DMS53 (cell line): ENCODE measurements around the gene TEFM.
"Not testable (repeated sequence)": the region's sequence is repeated elsewhere in the genome, so short reads cannot be mapped to it uniquely, and the experiment has no call there.

Source experiments
- DNase-seq: peaks from one replicate; lab custom pipeline; 2025; lab: John Stamatoyannopoulos, UW

The TEFM gene, protein sequence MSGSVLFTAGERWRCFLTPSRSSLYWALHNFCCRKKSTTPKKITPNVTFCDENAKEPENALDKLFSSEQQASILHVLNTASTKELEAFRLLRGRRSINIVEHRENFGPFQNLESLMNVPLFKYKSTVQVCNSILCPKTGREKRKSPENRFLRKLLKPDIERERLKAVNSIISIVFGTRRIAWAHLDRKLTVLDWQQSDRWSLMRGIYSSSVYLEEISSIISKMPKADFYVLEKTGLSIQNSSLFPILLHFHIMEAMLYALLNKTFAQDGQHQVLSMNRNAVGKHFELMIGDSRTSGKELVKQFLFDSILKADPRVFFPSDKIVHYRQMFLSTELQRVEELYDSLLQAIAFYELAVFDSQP

DNA sequence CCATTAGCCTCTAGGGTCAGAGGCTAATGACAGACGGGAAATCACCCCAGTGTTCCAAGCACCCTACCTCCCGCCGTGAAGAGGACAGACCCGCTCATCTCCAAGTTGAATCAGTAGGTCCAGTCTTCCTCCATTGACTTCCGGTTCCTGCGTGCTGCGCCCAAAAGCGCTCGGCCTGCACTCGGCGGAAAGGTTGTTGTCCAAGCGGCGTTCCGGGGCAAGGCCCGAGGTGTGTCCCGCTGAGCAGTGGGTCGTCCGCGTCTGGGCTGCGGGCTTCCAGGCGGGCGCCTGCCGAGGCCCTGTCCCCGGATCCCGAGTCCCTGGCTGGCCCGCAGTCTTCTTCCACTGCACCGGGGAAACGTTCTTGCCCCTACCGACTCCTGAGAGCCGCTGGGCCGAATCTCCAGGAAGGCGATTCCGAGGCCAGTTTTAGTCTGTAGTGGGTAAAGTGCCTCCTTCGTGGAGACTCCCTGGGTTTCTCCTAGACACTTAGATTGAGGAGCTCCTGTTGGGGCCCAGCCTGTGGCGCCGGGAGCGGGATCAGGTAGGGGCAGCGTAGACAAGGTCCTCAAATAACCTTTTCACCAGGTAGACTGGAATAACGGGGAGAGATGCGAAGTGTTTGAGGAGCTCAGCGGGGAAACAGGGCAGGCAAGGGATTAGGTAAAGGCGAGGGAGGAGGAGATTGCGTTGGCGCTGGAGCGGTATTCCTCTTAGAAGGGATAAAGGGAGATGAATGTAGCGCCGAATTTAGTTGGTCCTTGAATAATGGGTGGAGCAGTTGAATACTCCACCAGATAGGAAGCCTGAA lies at the start of gene TEFM:
Gene TEFM (minus strand): TSS at position 138 of the 811 bp plus-strand sequence. CDS start 40 bp downstream, at position 98.
- peak; percentile 93 for DNase-seq

DNA sequence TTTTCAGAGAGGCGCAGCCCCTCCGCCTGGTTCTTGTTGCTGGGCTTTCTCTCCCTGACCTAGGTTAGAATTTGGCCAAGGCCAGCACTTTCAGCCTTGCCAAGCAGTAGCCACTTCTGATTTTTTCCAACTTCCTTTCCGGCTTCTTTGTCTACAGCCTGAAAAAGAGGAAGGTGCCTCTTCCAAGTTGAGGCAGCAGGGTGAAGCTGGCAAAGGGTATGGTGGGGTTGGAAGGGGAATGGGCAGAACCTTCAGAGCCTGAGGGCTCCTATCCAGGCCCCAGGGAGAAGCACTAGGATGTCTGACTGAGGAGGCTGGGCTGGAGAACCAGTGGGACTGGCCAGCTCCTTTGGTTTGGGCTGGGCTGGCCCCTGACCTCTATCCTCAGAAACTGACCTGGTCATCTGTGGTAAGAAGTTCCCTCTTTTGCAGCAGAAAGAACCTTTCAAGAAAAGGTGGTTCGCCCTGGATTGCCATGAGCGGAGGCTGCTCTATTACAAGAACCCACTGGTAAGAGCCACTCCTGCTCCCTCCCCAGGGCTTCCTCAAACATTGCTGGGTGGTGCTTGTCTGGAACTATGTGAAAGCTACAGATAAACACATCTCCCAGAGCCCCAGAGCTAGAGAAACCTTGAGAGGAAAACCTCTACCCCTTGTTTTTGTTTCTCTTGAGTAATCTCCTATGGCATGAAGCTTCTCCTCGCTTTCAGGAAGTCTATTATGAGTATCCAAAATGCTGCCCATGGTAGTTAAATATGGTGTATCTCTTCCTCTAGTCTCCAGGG lies 48.2 kb upstream of the TEFM start:
- no peak for DNase-seq

DNA sequence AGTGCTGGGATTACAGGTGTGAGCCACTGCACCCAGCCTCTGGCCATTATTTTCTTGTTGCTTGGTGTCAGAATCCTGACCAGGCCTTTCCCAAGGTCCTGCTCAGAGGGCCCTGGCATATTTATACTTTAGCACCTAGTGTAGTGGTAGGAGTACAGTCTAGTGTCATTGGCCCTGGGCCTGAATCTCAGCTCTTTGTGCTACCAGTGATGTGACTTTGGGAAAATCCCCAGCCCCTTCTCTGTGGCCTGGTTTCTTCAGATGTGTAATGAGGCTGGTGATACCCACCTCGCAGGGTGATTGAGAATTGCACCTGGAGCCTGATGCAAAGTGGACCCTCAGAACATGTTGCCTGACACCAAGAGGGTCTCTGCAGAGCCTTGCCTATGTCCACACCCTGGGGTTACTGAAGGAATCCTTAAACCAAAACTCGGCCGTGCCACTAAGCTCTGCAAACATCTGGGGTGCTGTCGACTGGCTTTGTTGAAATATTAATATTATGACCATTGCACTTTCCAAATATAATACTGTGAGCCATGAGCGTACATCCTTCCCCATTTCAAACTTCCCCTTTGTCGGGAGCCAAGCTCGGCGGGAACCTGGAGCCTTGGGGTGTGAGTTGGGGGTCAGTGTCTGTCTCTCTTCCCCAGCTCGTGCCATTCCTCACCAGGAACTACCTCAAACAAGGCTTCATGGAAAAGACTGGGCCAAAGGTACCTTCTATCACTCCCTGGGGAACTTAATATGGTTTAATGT lies 46.8 kb upstream of the TEFM start:
- DNase-seq: no peak

DNA sequence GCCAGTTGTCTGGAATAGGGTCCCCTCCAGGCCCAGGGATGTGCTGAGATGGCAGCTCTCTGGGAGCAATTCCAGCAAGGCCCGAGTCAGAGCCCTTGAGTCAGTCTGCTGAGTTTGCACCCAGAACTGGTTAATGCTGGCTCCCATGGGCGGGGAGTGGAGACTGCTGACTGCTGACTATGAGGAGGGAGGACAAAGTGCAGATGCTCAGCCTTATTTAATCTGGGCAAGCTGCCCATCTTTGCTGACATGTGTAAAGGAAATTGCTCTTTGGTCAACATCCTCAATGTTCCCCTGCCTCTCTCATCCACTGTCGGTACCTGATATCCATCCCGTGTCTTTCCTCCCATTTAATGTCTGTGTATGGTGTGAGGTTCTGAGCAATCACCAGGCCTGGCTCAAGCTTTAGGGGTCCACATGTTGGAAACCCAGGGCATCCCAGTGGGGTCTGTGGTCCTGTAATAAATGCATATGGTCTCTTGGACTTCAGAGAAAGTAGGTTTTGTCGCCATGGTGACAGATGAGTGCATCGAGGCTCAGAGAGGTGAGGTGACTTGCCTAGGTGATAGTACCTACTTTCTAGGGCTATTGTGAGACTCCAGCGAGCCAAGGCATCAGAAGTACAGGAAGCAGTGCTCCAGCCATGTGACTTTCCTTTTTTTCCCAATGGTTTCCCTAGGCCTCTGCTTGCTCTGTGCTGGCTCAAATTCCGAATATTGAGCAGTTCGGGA lies 44.8 kb upstream of the TEFM start:
- DNase-seq: peak; percentile 94

DNA sequence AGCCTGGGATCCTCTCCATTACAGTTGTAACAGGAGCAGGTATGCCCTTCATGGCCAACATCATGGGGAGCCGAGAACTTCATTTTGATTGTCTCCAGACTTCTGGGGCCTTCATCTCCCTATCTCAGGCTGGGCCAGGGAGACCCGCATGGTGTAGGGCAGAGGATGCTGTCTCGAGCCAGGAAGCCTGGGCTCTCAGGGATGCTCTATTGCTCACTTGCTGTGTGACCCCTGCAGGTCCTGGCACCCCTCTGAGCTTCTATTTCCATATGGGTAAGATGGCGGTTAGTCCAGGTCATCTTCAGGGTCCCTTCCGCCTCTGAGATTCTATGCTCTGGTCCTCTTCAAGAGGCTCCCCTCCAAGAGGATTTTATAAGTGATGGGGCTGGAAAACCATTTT lies 44.2 kb upstream of the TEFM start:
- no peak for DNase-seq

DNA sequence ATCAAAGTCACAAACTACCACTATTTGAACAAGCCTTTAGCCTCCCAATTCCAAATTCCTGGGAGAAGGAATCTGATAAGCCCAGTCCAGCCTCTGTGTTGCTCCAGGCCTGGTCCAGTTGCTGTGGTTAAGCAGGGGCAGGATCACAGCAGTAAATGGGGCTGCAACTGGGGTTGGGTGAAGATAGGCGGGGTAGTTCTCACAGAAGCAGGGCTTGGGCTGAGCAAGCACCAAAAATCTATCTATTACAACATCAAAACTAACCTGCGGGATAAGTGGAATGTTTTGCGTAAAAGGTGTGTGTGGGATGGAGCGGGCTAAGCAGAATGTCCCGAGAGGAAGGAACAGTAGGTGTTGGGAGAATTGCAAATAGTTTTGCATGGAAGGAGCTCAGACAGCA lies 41.8 kb upstream of the TEFM start:
- no peak for DNase-seq

DNA sequence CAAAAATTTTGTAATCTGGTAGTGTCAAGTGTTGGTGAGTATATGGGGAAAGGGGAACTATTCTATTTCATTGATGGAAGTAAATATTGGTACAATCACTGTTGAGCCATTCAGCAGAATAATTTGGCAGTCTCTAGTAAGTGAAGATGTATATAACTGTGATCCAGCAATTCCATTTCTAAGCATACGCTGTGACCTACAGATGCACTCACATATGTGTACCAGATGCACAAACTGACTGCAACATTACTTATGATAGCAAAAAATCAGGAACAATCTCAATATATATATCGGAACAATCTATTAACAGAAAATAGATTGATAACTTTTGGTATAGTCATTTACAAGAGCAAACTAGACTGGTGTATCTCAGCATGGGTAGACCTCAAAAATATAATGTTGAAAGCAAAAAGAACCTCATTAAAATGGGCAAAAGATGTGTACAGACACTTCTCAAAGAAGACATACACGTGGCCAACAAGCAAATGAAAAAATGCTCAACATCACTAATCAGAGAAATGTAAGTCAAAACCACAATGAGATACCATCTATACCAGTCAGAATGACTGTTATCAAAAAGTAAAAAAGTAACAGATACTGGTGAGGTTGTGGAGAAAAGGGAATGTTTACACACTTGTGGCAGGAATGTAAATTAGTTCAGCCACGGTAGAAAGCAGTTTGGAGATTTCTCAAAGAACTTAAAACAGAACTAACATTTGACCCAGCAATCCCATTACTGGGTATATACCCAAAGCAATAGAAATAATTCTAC lies 36.5 kb upstream of the TEFM start:
- DNase-seq: no peak

DNA sequence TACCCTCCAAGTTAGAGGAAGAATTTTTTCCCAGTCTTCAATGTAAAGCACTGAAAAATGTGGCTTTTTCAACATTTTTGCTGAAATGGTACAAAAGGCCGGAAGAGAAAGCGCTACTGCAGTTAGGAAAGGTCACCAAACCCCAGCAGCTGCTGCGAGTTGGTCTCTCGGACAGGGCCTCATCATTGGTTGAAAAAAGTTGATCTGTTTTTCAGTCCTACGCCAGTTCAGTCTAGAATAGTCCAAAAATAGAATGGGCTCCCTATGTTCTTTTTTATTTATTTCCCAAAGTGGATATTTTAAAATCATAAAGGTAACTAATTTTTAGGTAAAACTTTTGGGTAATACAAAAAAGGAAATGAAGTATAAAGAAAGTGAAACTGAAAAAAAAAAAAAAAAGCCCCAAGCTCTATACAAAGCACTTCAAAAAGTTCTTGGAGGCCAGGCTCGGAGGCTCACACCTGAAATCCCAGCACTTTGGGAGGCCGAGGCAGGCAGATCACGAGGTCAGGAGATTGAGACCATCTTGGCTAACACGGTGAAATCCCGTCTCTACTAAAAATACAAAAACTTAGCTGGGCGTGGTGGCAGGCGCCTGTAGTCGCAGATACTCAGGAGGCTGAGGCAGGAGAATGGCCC lies 33.1 kb upstream of the TEFM start:
- no peak for DNase-seq

DNA sequence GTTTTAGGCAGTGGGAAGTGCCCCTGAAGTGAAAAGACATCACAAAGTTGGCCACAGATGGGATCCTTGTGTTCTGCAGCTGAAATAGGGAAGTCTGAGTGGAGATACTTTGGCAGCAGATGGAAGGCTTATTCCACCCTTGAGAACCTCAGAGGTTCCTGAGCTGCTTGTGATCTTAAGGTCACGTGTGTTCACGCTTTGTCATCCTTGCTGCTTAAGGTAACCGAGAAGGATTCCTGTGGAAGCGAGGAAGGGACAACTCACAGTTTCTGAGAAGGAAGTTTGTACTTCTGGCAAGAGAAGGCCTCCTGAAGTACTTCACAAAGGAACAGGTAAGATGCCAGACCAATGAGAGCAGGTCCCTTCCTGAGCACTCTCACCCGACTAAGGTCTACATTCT lies 27.9 kb upstream of the TEFM start:
- DNase-seq: no peak

DNA sequence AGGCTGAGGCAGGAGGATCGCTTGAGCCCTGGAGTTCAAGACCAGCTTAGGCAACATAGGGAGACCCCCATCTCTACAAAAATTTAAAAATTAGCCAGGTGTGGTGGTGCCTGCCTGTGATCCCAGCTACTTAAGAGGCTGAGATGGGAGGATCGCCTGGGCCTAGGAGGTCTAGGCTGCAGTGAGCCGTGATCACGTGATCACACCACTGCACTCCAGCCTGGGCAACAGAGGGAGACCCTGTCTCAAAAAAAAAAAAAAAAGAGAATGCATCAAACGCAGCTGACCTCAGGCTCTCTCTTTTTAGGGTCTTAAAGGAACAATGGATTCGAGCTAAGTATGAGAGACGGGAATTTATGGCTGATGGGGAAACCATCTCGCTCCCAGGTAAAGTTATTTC lies 25.5 kb upstream of the TEFM start:
- not testable (repeated sequence) for DNase-seq

DNA sequence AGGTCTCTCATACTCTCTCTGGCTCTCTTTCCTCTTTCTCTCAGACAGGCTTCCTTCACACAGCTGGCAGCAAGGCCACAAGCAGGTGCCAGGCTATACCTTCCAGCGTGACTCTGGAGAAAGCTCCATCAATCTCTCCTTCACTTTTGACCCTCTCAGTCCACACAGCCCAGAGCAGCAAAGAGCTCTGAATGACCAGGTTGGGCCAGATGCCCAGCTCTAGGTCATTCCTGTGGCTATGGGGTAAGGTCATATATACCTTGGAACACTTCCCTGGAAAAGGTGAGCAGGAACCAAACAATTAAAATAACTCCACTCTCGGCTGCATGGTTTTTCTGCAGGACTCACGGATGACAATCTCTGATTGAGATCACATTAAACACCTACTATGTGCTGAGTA lies 24.5 kb upstream of the TEFM start:
- DNase-seq: no peak

DNA sequence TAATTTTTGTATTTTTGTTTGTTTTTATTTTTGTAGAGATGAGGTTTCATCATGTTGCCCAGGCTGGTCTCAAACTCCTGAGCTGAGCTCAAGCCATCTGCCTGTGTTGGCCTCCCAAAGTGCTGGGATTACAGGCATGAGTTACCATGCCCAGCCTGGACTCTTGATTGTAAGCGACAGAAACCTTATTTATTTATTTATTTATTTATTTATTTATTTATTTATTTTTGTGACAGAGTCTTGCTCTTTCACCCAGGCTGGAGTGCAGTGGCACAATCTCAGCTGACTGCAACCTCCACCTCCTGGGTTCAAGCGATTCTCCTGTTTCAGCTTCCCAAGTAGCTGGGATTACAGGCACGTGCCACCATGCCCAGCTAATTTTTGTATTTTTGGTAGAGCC lies 23.8 kb upstream of the TEFM start:
- DNase-seq: not testable (repeated sequence)

DNA sequence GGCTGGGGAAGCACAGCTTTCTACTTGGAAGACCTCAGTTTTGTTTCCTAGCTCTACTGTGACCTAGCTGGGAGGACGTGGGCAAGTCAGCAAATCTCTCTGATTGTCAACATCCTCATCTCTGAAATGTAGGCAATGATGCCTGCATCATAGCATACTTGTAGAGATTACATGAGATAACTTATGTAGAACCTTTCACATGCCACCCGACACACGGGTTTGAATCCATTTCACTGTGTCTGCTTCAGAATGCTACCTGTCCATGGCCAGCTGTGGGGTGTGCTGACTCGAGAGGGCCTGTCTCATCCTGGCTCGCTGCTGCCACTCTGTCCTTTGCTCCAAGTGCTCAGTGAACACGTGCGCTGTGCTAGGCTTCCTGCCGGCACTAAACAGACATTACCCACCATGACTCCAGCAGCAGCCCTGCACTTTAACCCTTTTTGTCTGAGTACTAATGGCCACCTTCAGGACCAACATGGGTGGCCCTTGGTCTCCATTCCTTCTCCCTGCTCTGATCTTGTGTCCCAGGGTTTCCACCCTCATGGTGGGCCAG lies 23.1 kb upstream of the TEFM start:
- no peak for DNase-seq

DNA sequence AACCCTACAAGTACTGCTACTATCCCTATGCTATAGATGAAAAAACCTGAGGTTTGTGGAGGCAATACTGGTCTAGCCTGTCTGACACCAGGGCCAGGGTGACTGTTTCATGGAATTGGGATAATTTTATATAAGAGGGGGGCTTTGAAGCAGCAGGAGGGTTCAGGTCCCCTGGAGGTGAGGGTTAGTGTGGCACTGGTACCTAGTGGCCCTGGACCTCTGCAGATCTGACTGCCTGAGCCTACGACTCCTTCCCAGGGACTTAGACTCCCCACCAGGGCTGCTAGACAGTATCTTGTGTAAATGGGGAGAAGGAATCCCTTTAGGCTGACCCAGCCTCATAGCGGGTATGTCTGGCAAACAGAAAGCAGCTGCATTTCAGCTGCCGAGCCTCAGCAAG lies 22.5 kb upstream of the TEFM start:
- DNase-seq: no peak

DNA sequence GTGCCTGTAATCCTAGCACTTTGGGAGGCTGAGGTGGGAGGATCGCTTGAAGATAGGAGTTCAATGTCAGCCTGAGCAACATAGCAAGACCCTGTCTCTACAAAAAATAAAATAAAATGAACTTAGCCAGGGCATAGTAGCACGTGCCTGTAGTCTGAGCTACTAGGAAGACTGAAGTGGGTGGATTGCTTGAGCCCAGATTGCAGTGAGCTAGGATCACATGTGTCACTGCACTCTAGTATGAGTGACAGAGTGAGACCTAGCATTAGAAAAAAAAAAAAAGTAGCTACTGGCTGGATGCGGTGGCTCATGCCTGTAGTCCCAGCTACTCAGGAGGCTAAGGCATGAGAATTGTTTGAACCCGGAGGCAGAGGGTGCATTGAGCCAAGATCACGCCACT lies 21.7 kb upstream of the TEFM start:
- DNase-seq: peak; percentile 46

DNA sequence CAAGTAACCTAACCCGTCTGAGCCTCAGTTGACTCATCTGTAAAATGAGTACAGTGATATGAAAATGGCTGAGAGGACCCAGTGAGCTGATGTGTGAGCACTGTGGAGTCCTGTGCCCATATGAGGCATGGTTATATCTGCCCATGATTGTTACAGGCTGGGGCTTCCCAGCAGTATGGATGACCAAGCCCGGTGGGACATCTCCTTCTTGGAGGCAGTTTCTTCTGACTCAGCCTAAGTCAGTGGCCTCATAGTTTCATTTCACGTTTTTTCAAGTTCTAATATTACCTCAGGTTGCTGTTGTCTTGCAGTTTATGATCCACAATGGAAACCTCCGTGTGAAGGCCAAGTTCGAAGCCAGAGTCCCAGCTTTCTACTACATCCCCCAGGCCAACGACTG lies 20.5 kb upstream of the TEFM start:
- no peak for DNase-seq

DNA sequence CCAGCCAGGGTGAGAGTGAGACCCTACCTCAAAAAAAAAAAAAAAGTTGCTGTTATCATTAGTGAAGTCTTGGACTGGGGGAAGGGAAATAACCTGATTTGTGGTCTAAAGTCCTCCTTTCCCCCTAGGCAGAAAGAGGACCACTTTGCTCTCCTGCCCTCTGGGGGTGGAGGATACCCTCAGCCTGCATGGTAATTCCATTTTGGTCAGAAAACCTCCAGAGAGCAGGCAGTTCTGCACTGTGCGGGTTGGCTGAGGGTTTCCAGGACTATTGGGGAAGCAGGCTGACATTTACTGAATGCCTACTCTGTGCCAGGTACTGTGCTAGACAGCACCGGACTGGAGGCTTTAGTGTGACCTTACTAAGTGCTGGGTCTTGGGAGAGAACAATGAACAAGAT lies 18.3 kb upstream of the TEFM start:
- no peak for DNase-seq

DNA sequence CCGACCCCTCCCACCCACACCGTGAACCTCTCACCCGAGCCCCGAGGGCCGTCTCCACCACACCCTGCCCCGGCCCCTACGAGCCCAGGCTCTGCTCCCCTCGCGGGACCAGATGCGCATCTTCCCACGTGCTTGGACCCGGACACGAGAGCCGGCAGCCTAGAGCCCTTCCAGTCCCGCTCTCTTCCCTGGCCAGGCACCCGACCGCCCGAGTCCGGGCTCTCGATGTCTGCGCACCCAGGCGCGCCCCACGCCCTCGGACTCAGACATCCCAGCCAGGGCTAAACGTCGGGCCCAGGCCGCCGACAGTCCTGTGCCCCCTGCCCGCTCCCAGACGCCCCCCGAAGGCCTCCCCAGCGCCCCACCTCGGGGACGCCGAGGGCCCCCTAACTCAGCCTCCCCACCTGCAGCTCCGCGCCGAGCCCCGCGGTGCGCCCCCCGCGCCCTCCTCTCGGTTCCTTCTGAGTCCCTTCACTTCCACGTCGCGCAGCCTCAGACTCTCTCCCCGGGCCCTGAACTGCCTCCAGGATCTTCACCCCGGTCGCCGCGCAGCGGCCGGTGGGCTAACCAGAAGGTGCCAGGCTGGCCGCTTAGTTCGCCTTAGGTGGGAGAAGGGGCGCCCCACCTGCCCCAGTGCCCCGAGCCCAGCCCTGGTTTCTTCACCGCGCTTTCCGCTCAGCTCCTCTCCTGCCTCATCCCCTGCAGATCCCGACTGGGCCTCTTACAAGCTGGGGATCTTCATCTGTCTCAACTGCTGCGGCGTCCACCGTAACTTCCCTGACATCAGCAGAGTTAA lies 16.4 kb upstream of the TEFM start:
- DNase-seq: peak; percentile 43
